Measurements from ENCODE around the gene CIAO2A.
"Not testable (repeated sequence)": the region's sequence is repeated elsewhere in the genome, so short reads cannot be mapped to it uniquely, and the experiment has no call there.

Gene CIAO2A

GRCh38 chr15:64060716-64061115 is 32.9 kb downstream of the CIAO2A start:
- Histone ChIP-seq H2BK12ac (ENCODE audit: low read length) (no peak overlapping the region), H3K9ac (ENCODE audit: low read length) (no peak overlapping the region), H4K12ac (ENCODE audit: low read depth, low read length) (no peak overlapping the region), H3K79me1 (ENCODE audit: low read length) (no peaks in the 10 kb centered on the region), H3K4me3 (ENCODE audit: low read depth, low read length) (no peak overlapping the region), H2BK5ac (ENCODE audit: low read depth, low read length, poor library complexity) (no peak overlapping the region), H3K4me2 (ENCODE audit: low read length) (no peak overlapping the region), H3K9me3 (ENCODE audit: insufficient read depth, low read depth, low read length) (peaks cover 1% of the 10 kb centered on the region), H3K36me3 (ENCODE audit: control insufficient read depth in 1 of 2, insufficient read depth in 2 of 2, low read length in 2 of 2) (no peaks in the 10 kb centered on the region), H4K8ac (ENCODE audit: low read depth, low read length) (no peak overlapping the region), H3K23ac (ENCODE audit: low read length) (no peak overlapping the region), H4K91ac (ENCODE audit: low read depth, low read length) (no peak overlapping the region), H2AFZ (ENCODE audit: insufficient read depth, low read length, poor library complexity) (no peak overlapping the region), H3K27me3 (ENCODE audit: insufficient read depth, low read length) (no peaks in the 10 kb centered on the region), H3K4me1 (ENCODE audit: control insufficient read depth in 1 of 2, insufficient read depth in 2 of 2, low read length in 2 of 2) (no peaks in the 10 kb centered on the region), H3K14ac (ENCODE audit: low read length) (no peak overlapping the region), H3K27ac (ENCODE audit: low read depth, low read length) (no peak overlapping the region), H3K18ac (ENCODE audit: low read length) (no peak overlapping the region), H3K4ac (ENCODE audit: low read depth, low read length) (no peak overlapping the region), H3K79me2 (ENCODE audit: control insufficient read depth, insufficient read depth, low read length, poor library complexity) (no peaks in the 10 kb centered on the region), H2AK5ac (ENCODE audit: low read length) (no peak overlapping the region), H2BK120ac (ENCODE audit: insufficient read depth, low read length, poor library complexity) (no peak overlapping the region)
- WGBS (ENCODE audit: extremely low coverage, insufficient coverage, insufficient read length), result no CpG with 5 or more reads among the region's 29 CpGs
- no peak for DNase-seq

- H3K4me3 ChIP-seq (ENCODE audit: low read depth, low read length); H4K91ac ChIP-seq (ENCODE audit: low read depth, low read length); H2BK12ac ChIP-seq (ENCODE audit: low read length); H2BK120ac ChIP-seq (ENCODE audit: insufficient read depth, low read length, poor library complexity); H4K8ac ChIP-seq (ENCODE audit: low read depth, low read length); H3K36me3 ChIP-seq (ENCODE audit: control insufficient read depth in 1 of 2, insufficient read depth in 2 of 2, low read length in 2 of 2); H3K4ac ChIP-seq (ENCODE audit: low read depth, low read length); DNase-seq; H4K12ac ChIP-seq (ENCODE audit: low read depth, low read length); H3K79me2 ChIP-seq (ENCODE audit: control insufficient read depth, insufficient read depth, low read length, poor library complexity); H2AK5ac ChIP-seq (ENCODE audit: low read length); H3K23ac ChIP-seq (ENCODE audit: low read length); H2AFZ ChIP-seq (ENCODE audit: insufficient read depth, low read length, poor library complexity); H3K9ac ChIP-seq (ENCODE audit: low read length); H3K79me1 ChIP-seq (ENCODE audit: low read length); H3K27ac ChIP-seq (ENCODE audit: low read depth, low read length); H3K4me1 ChIP-seq (ENCODE audit: control insufficient read depth in 1 of 2, insufficient read depth in 2 of 2, low read length in 2 of 2); H3K14ac ChIP-seq (ENCODE audit: low read length); H2BK5ac ChIP-seq (ENCODE audit: low read depth, low read length, poor library complexity); H3K9me3 ChIP-seq (ENCODE audit: insufficient read depth, low read depth, low read length); H3K27me3 ChIP-seq (ENCODE audit: insufficient read depth, low read length); H3K4me2 ChIP-seq (ENCODE audit: low read length); H3K18ac ChIP-seq (ENCODE audit: low read length): not testable (repeated sequence)
- no CpG with 5 or more reads among the region's 2 CpGs for WGBS (ENCODE audit: extremely low coverage, insufficient coverage, insufficient read length)
Measured at GRCh38 chr15:64059104-64059503, 34.5 kb downstream of the CIAO2A start.

- H3K4me1 ChIP-seq (ENCODE audit: control insufficient read depth in 1 of 2, insufficient read depth in 2 of 2, low read length in 2 of 2), result no peaks in the 10 kb centered on the region
- H2BK12ac ChIP-seq (ENCODE audit: low read length), result no peak overlapping the region
- no peak overlapping the region for H2AK5ac ChIP-seq (ENCODE audit: low read length)
- no peaks in the 10 kb centered on the region for H3K79me1 ChIP-seq (ENCODE audit: low read length)
- H3K4ac ChIP-seq (ENCODE audit: low read depth, low read length), result no peak overlapping the region
- no peaks in the 10 kb centered on the region for H3K79me2 ChIP-seq (ENCODE audit: control insufficient read depth, insufficient read depth, low read length, poor library complexity)
- H2BK120ac ChIP-seq (ENCODE audit: insufficient read depth, low read length, poor library complexity), result no peak overlapping the region
- H3K14ac ChIP-seq (ENCODE audit: low read length), result no peak overlapping the region
- H2BK5ac ChIP-seq (ENCODE audit: low read depth, low read length, poor library complexity), result no peak overlapping the region
- no peak for DNase-seq
- no peak overlapping the region for H2AFZ ChIP-seq (ENCODE audit: insufficient read depth, low read length, poor library complexity)
- no peak overlapping the region for H3K23ac ChIP-seq (ENCODE audit: low read length)
- H3K4me2 ChIP-seq (ENCODE audit: low read length), result no peak overlapping the region
- WGBS (ENCODE audit: extremely low coverage, insufficient coverage, insufficient read length), result no CpG with 5 or more reads among the region's 5 CpGs
- H3K18ac ChIP-seq (ENCODE audit: low read length), result no peak overlapping the region
- no peak overlapping the region for H4K8ac ChIP-seq (ENCODE audit: low read depth, low read length)
- no peaks in the 10 kb centered on the region for H3K9me3 ChIP-seq (ENCODE audit: insufficient read depth, low read depth, low read length)
- H3K36me3 ChIP-seq (ENCODE audit: control insufficient read depth in 1 of 2, insufficient read depth in 2 of 2, low read length in 2 of 2), result no peaks in the 10 kb centered on the region
- no peak overlapping the region for H3K27ac ChIP-seq (ENCODE audit: low read depth, low read length)
- no peak overlapping the region for H4K91ac ChIP-seq (ENCODE audit: low read depth, low read length)
- no peaks in the 10 kb centered on the region for H3K27me3 ChIP-seq (ENCODE audit: insufficient read depth, low read length)
- no peak overlapping the region for H3K4me3 ChIP-seq (ENCODE audit: low read depth, low read length)
- H3K9ac ChIP-seq (ENCODE audit: low read length), result no peak overlapping the region
- no peak overlapping the region for H4K12ac ChIP-seq (ENCODE audit: low read depth, low read length)
Measured at GRCh38 chr15:64058279-64058678, 35.4 kb downstream of the CIAO2A start.

GRCh38 chr15:64053674-64054073 is 40.0 kb downstream of the CIAO2A start:
- not testable (repeated sequence) for DNase-seq; H2AK5ac ChIP-seq (ENCODE audit: low read length); H4K8ac ChIP-seq (ENCODE audit: low read depth, low read length); H2BK5ac ChIP-seq (ENCODE audit: low read depth, low read length, poor library complexity); H3K23ac ChIP-seq (ENCODE audit: low read length); H4K12ac ChIP-seq (ENCODE audit: low read depth, low read length); H2BK120ac ChIP-seq (ENCODE audit: insufficient read depth, low read length, poor library complexity); H3K79me2 ChIP-seq (ENCODE audit: control insufficient read depth, insufficient read depth, low read length, poor library complexity); H3K27ac ChIP-seq (ENCODE audit: low read depth, low read length); H3K36me3 ChIP-seq (ENCODE audit: control insufficient read depth in 1 of 2, insufficient read depth in 2 of 2, low read length in 2 of 2); H3K9ac ChIP-seq (ENCODE audit: low read length); H3K4me3 ChIP-seq (ENCODE audit: low read depth, low read length); H3K79me1 ChIP-seq (ENCODE audit: low read length); H3K4ac ChIP-seq (ENCODE audit: low read depth, low read length); H2AFZ ChIP-seq (ENCODE audit: insufficient read depth, low read length, poor library complexity); H3K9me3 ChIP-seq (ENCODE audit: insufficient read depth, low read depth, low read length); H3K14ac ChIP-seq (ENCODE audit: low read length); H3K4me2 ChIP-seq (ENCODE audit: low read length); H4K91ac ChIP-seq (ENCODE audit: low read depth, low read length); H2BK12ac ChIP-seq (ENCODE audit: low read length); H3K18ac ChIP-seq (ENCODE audit: low read length); H3K27me3 ChIP-seq (ENCODE audit: insufficient read depth, low read length)
- no CpG with 5 or more reads among the region's 12 CpGs for WGBS (ENCODE audit: extremely low coverage, insufficient coverage, insufficient read length)
- peaks cover 0 to 12% of the 10 kb centered on the region in 2 experiments for H3K4me1 ChIP-seq (ENCODE audit: control insufficient read depth in 1 of 2, insufficient read depth in 2 of 2, low read length in 2 of 2)

All from trophoblast cell (in vitro differentiated cells and primary cell).